HepG2 (cell line): ENCODE measurements around the gene PDE4D.

Experiments used
- ELF3 ChIP-seq: IDR thresholded peaks from 2 replicates; pipeline ENCODE4 v1.6.1; 2016; ENCODE audit warnings: missing genetic modification reagents, missing compliant biosample characterization
- HDAC2 ChIP-seq: sonication (generic); formaldehyde crosslinking; IDR thresholded peaks from 2 replicates; pipeline ENCODE4 v1.4.0; 2020; ENCODE audit warnings: missing genetic modification reagents
- HNRNPK ChIP-seq: fragments of 200-400 bp; formaldehyde crosslinking; IDR thresholded peaks from 2 replicates; pipeline ENCODE4 v1.6.1; 2018; ENCODE audit warnings: low read length, low read depth, moderate library complexity, mild to moderate bottlenecking; ENCODE audit not compliant: poor library complexity, severe bottlenecking
- HNRNPL ChIP-seq: fragments of 200-400 bp; formaldehyde crosslinking; IDR thresholded peaks from 2 replicates; pipeline ENCODE4 v1.6.1; 2017; ENCODE audit warnings: mild to moderate bottlenecking, low read depth, low read length
- JUN ChIP-seq: sonication (generic); formaldehyde crosslinking; IDR thresholded peaks from 2 replicates; pipeline ENCODE4 v1.4.0; 2020; ENCODE audit warnings: mild to moderate bottlenecking, missing genetic modification reagents
- NFE2 ChIP-seq: sonication (generic); formaldehyde crosslinking; IDR thresholded peaks from 2 replicates; pipeline ENCODE4 v1.4.0; 2020; ENCODE audit warnings: missing genetic modification reagents
- RNF2 ChIP-seq: fragments of 450-650 bp; conservative IDR thresholded peaks from 2 replicates; pipeline ENCODE4 v1.6.1; 2016; ENCODE audit warnings: low read depth
- SRF ChIP-seq: IDR thresholded peaks from 2 replicates; pipeline ENCODE4 v1.6.1; 2011; ENCODE audit warnings: mild to moderate bottlenecking, low read depth, low read length, moderate library complexity
- ZFP36 ChIP-seq: fragments of 150-350 bp; IDR thresholded peaks from 2 replicates; pipeline ENCODE4 v1.6.1; 2018; ENCODE audit warnings: borderline replicate concordance, low read length, low read depth; ENCODE audit not compliant: partially characterized antibody
- ZNF121 ChIP-seq: sonication (generic); formaldehyde crosslinking; IDR thresholded peaks from 2 replicates; pipeline ENCODE4 v1.5.0; 2020; ENCODE audit warnings: mild to moderate bottlenecking, missing genetic modification reagents
- ZNF282 ChIP-seq: fragments of 450-650 bp; IDR thresholded peaks from 2 replicates; pipeline ENCODE4 v1.6.1; 2018; ENCODE audit not compliant: partially characterized antibody
- TF ChIP-seq, protein P1 (sequence below): sonication (generic); formaldehyde crosslinking; IDR thresholded peaks from 2 replicates; pipeline ENCODE4 v1.5.0; 2020; ENCODE audit warnings: missing genetic modification reagents
- TF ChIP-seq, protein P2 (sequence below): sonication (generic); formaldehyde crosslinking; IDR thresholded peaks from 2 replicates; pipeline ENCODE4 v1.5.0; 2020; ENCODE audit warnings: mild to moderate bottlenecking, missing genetic modification reagents, moderate library complexity
- TF ChIP-seq, protein P3 (sequence below): sonication (generic); formaldehyde crosslinking; conservative IDR thresholded peaks from 2 replicates; pipeline ENCODE4 v1.8.0; 2022; ENCODE audit warnings: low read depth, missing genetic modification reagents

DNA sequence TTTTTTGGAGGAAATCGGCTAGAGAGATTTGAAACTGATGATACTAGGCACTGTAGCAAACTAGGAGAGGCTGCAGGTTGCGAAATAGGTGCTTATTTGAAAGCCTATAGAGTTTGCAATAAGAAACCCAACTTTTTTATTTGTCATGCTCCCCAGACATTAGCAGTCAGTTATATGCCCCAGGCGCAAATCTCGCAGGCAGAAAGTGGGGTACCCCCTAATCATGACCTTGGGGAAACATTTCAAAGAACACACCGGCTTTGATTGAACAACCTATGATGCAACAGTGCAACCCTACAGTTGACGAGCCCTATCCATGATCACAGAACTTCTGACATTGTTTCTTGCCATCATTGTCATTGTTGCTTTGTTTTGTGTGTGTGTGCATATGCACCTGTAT, 800.2 kb downstream of the PDE4D start:
- no peak for TF ChIP-seq ZFP36
- TF ChIP-seq, protein P1, sequence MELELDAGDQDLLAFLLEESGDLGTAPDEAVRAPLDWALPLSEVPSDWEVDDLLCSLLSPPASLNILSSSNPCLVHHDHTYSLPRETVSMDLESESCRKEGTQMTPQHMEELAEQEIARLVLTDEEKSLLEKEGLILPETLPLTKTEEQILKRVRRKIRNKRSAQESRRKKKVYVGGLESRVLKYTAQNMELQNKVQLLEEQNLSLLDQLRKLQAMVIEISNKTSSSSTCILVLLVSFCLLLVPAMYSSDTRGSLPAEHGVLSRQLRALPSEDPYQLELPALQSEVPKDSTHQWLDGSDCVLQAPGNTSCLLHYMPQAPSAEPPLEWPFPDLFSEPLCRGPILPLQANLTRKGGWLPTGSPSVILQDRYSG (CRISPR knock-in tag), result no peak
- no peak for TF ChIP-seq HNRNPK
- no peak for TF ChIP-seq ZNF121 (CRISPR knock-in tag)
- TF ChIP-seq, protein P2, sequence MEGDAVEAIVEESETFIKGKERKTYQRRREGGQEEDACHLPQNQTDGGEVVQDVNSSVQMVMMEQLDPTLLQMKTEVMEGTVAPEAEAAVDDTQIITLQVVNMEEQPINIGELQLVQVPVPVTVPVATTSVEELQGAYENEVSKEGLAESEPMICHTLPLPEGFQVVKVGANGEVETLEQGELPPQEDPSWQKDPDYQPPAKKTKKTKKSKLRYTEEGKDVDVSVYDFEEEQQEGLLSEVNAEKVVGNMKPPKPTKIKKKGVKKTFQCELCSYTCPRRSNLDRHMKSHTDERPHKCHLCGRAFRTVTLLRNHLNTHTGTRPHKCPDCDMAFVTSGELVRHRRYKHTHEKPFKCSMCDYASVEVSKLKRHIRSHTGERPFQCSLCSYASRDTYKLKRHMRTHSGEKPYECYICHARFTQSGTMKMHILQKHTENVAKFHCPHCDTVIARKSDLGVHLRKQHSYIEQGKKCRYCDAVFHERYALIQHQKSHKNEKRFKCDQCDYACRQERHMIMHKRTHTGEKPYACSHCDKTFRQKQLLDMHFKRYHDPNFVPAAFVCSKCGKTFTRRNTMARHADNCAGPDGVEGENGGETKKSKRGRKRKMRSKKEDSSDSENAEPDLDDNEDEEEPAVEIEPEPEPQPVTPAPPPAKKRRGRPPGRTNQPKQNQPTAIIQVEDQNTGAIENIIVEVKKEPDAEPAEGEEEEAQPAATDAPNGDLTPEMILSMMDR, result no peak
- no peak for TF ChIP-seq SRF
- TF ChIP-seq HNRNPL, result no peak
- TF ChIP-seq, protein P3, sequence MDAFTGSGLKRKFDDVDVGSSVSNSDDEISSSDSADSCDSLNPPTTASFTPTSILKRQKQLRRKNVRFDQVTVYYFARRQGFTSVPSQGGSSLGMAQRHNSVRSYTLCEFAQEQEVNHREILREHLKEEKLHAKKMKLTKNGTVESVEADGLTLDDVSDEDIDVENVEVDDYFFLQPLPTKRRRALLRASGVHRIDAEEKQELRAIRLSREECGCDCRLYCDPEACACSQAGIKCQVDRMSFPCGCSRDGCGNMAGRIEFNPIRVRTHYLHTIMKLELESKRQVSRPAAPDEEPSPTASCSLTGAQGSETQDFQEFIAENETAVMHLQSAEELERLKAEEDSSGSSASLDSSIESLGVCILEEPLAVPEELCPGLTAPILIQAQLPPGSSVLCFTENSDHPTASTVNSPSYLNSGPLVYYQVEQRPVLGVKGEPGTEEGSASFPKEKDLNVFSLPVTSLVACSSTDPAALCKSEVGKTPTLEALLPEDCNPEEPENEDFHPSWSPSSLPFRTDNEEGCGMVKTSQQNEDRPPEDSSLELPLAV (CRISPR knock-in tag), result no peak
- TF ChIP-seq NFE2, result no peak
- no peak for TF ChIP-seq ZNF282
- TF ChIP-seq ELF3, result no peak
- no peak for TF ChIP-seq RNF2
- TF ChIP-seq JUN, result no peak
- TF ChIP-seq HDAC2, result no peak
